IPS DF 6.9 (cell line): ENCODE measurements around the gene LRRC70.

Experiments used
- DNase-seq: peaks from one replicate; pipeline ENCODE4 v3.0.0-alpha.2; 2013; ENCODE audit warnings: low read depth, low spot score
- H3K27ac ChIP-seq: one replicate; pipeline ENCODE4 v1.5.1; 2013; ENCODE audit warnings: low read length, control low read depth
- H3K27me3 ChIP-seq: 2 replicates; pipeline ENCODE4 v1.6.1; 2013; ENCODE audit warnings: mild to moderate bottlenecking, low read length; ENCODE audit not compliant: control insufficient read depth, insufficient read depth
- H3K36me3 ChIP-seq: 2 replicates; pipeline ENCODE4 v1.6.1; 2013; ENCODE audit warnings: low read length; ENCODE audit not compliant: control insufficient read depth, insufficient read depth
- H3K4me1 ChIP-seq: 2 replicates; pipeline ENCODE4 v1.6.1; 2013; ENCODE audit warnings: low read length; ENCODE audit not compliant: control insufficient read depth, insufficient read depth
- H3K4me3 ChIP-seq: 2 replicates; pipeline ENCODE4 v1.5.1; 2013; ENCODE audit warnings: mild to moderate bottlenecking, low read length
- H3K9me3 ChIP-seq: 2 replicates; pipeline ENCODE4 v1.6.1; 2013; ENCODE audit warnings: low read length, inconsistent platforms; ENCODE audit not compliant: control insufficient read depth, insufficient read depth
- WGBS: extraction: QIAGEN DNeasy Blood & Tissue Kit; methylation state at CpG from one replicate; pipeline ENCODE4 v1.1.7; 2013; ENCODE audit warnings: mixed read lengths, missing lambda C conversion rate; ENCODE audit not compliant: insufficient read length, insufficient coverage; 5-methylcytosine and 5-hydroxymethylcytosine counted together

The LRRC70 gene

DNA sequence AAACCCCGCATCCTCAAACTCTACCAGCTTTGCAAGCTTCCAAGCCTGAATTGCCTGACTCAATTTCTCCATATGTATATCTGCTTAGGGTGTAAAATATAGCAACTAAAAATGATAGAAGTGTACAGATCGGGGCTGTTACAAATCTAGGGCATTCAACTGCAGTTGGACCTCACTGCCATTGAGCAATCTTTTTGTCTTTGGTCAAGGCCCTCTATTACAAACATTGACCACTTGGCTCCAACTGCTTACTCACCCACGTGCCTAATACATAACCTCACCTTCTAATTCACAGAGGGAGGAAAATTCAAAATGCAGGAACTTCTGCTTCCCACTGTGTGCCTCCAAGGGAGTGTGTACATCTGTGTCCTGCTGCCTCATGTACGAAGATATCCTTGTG, 10.0 kb downstream of the LRRC70 start:
- Histone ChIP-seq H3K36me3 (no peaks in the 10 kb centered on the region), H3K9me3 (no peaks in the 10 kb centered on the region), H3K27me3 (no peaks in the 10 kb centered on the region), H3K27ac (no peak overlapping the region), H3K4me3 (no peak overlapping the region), H3K4me1 (no peaks in the 10 kb centered on the region)
- no CpG with 5 or more reads among the region's 4 CpGs for WGBS
- DNase-seq = no peak

- Histone ChIP-seq H3K27me3 (no peaks in the 10 kb centered on the region), H3K4me3 (no peak overlapping the region), H3K27ac (no peak overlapping the region), H3K36me3 (no peaks in the 10 kb centered on the region), H3K4me1 (peaks cover 3% of the 10 kb centered on the region; the same call in 1 of the 2 replicates), H3K9me3 (no peaks in the 10 kb centered on the region)
- WGBS = no CpG with 5 or more reads among the region's 2 CpGs
- DNase-seq = no peak
Observed at GRCh38 chr5:62589504-62589903, 10.9 kb downstream of the LRRC70 start.

GRCh38 chr5:62590387-62590786, 11.8 kb downstream of the LRRC70 start:
- Histone ChIP-seq H3K27me3 (no peaks in the 10 kb centered on the region), H3K36me3 (no peaks in the 10 kb centered on the region), H3K9me3 (no peaks in the 10 kb centered on the region), H3K4me1 (peaks cover 5% of the 10 kb centered on the region; the same call in 1 of the 2 replicates), H3K27ac (no peak overlapping the region), H3K4me3 (no peak overlapping the region)
- no peak for DNase-seq
- no CpG with 5 or more reads among the region's 2 CpGs for WGBS

GRCh38 chr5:62592558-62592957, 13.9 kb downstream of the LRRC70 start:
- WGBS = no CpG with 5 or more reads among the region's 8 CpGs
- Histone ChIP-seq H3K9me3 (no peaks in the 10 kb centered on the region), H3K4me1 (peaks cover 5% of the 10 kb centered on the region; the same call in 1 of the 2 replicates), H3K27me3 (no peaks in the 10 kb centered on the region), H3K27ac (no peak overlapping the region), H3K4me3 (no peak overlapping the region), H3K36me3 (no peaks in the 10 kb centered on the region)
- no peak for DNase-seq

DNA sequence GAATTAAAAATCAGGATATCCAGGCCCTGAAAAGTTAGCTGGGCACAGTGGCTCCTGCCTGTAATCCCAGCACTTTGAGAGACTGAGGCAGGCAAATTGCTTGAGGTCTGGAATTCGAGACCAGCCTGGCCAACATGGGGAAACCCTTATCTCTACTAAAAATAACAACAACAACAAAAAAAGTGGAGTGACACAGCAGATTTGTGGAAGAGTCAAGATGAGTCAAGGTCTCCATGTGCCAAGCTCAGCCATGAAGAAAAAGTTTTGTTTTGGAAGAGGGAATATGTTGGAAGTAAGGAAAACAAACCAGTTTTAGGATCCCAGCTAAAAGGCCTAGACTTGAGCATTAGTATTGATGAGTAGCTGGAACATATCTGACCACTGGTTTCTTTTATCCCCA, 14.7 kb downstream of the LRRC70 start:
- DNase-seq = no peak
- H3K27ac ChIP-seq = no peak overlapping the region
- H3K9me3 ChIP-seq = no peaks in the 10 kb centered on the region
- H3K27me3 ChIP-seq = no peaks in the 10 kb centered on the region
- no CpG with 5 or more reads among the region's 1 CpG for WGBS
- no peaks in the 10 kb centered on the region for H3K36me3 ChIP-seq
- no peak overlapping the region for H3K4me3 ChIP-seq
- H3K4me1 ChIP-seq = peaks cover 5% of the 10 kb centered on the region; the same call in 1 of the 2 replicates

DNA sequence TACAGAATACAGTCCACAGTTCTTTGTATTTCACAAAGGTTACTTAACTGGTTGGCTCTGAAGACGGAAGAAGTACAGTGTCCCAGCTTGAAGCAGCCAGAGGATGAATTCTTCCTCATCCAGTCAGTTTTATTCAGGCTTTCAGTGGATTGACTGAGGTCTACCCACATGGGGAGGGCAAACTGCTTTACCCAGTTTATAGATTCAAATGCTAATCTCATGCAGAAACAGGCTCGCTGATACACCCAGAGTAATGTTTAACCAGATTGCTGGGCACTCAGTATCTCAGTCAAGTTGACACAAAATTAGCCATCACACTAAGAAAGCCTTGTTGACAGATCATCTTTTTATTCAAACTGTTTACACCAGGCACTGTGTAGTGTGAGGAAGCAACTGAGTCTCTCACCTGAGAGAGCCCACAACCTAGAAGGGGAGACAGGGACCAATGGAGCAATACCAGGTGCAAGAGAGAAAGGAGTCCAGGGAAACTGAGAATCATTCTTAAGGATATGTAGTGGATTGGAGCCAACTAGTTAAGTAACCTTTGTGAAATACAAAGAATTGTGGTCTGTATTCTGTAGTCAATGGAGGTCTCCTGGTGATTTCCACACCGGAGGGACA, 15.9 kb downstream of the LRRC70 start:
- H3K36me3 ChIP-seq = no peaks in the 10 kb centered on the region
- H3K4me1 ChIP-seq = peaks cover 5% of the 10 kb centered on the region; the same call in 1 of the 2 replicates
- DNase-seq = no peak
- no peaks in the 10 kb centered on the region for H3K27me3 ChIP-seq
- no CpG with 5 or more reads among the region's 3 CpGs for WGBS
- H3K9me3 ChIP-seq = no peaks in the 10 kb centered on the region
- H3K27ac ChIP-seq = no peak overlapping the region
- H3K4me3 ChIP-seq = no peak overlapping the region

DNA sequence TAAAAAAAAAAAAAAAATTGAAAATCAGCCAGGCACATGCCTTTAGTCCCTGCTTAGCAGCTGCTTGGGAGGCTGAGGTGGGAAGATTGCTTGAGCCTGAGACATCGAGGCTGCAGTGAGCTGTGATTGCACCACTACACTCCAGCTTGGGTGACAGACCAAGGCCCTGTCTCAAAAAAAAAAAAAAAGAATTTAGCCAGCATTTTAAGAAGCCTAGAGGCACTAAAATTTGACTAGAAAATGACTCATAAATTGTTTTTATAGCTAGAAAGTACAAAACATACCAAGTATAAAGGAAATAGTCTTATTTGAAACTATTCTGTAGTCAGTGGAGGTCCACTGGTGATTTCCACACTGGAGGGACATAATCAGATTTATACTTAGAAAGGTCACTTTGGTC, 17.5 kb downstream of the LRRC70 start:
- Histone ChIP-seq H3K27me3 (no peaks in the 10 kb centered on the region), H3K36me3 (no peaks in the 10 kb centered on the region), H3K4me3 (no peak overlapping the region), H3K4me1 (peaks cover 5% of the 10 kb centered on the region; the same call in 1 of the 2 replicates), H3K9me3 (no peaks in the 10 kb centered on the region), H3K27ac (no peak overlapping the region)
- no CpG with 5 or more reads among the region's 1 CpG for WGBS
- DNase-seq = no peak

- Histone ChIP-seq H3K4me1 (peaks cover 5% of the 10 kb centered on the region; the same call in 1 of the 2 replicates), H3K27me3 (no peaks in the 10 kb centered on the region), H3K4me3 (no peak overlapping the region), H3K36me3 (no peaks in the 10 kb centered on the region), H3K27ac (no peak overlapping the region), H3K9me3 (no peaks in the 10 kb centered on the region)
- no CpG with 5 or more reads among the region's 1 CpG for WGBS
- no peak for DNase-seq
Observed at GRCh38 chr5:62596691-62597090, 18.1 kb downstream of the LRRC70 start.

DNA sequence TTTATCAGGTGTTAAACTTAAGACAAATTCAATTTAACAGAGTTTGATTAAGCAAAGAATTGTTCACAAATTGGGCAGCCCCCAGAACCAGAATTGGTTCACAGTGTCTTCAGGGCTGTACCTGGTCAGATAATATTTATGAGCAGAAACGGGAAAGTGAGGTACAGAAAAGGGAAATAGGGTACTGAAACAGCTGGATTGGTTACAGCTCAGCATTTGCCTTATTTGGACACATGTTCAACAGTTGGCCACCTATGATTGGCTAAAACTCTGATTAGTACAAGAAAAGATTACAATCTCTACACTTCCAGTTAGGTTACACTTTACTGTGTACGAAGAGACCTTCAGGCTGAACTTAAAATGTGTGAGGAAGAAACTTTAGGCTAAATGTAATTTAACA, 18.7 kb downstream of the LRRC70 start:
- DNase-seq = no peak
- Histone ChIP-seq H3K36me3 (no peaks in the 10 kb centered on the region), H3K4me3 (no peak overlapping the region), H3K4me1 (peaks cover 5% of the 10 kb centered on the region; the same call in 1 of the 2 replicates), H3K27ac (no peak overlapping the region), H3K27me3 (no peaks in the 10 kb centered on the region), H3K9me3 (no peaks in the 10 kb centered on the region)
- no CpG with 5 or more reads among the region's 2 CpGs for WGBS

DNA sequence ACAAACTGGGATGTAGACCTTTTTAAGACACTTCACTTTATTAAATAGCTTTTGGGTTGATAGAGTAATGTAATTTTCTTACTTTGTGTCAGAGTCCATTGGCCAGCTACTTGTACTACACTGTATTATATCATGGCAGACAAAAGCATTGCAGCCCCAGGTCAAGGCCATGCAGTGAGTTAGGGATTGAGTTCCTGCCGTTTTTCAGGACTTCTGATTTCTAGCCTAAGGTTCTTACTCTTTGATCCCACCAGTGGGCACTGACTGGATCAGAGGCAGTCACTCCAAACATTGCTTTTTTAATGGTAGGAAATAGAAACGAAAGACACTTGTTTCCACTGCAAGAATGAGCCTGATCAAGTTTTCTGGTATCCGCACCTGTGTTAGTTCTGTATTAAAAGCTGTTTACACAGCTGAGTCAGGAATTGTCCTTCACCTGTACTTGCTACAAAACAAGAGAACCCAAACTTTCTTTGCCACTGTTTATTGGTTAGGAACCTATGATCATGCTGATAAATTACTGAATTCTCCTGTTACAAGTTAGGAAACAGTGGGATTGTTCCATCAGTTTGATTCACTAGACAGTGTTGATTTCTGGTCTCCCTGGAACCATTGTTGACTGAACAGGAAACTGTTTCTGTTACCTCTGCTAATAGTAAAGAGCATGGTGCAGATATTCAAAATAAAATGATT, 22.1 kb downstream of the LRRC70 start:
- no peaks in the 10 kb centered on the region for H3K4me1 ChIP-seq
- WGBS = no CpG with 5 or more reads among the region's 3 CpGs
- DNase-seq = no peak
- H3K36me3 ChIP-seq = no peaks in the 10 kb centered on the region
- no peaks in the 10 kb centered on the region for H3K27me3 ChIP-seq
- H3K27ac ChIP-seq = no peak overlapping the region
- no peak overlapping the region for H3K4me3 ChIP-seq
- H3K9me3 ChIP-seq = no peaks in the 10 kb centered on the region

DNA sequence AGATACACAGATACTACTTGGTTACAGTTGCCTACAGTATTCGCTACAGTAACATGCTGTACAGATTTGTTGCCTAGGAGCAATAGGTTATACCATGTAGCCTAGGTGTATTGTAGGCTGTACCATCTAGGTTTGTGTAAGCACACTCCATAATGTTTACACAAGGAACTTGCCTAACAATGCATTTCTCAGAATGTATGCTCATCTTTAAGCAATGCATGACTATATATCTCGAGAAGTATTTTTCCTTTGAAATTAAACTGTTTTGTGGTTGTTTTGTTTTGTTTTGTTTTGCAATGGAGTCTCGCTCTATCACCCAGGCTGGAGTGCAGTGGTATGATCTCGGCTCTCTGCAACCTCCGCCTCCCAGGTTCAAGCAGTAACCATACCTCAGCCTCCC, 25.3 kb downstream of the LRRC70 start:
- no peak for DNase-seq
- Histone ChIP-seq H3K4me3 (no peak overlapping the region), H3K36me3 (no peaks in the 10 kb centered on the region), H3K27me3 (no peaks in the 10 kb centered on the region), H3K4me1 (no peaks in the 10 kb centered on the region), H3K9me3 (no peaks in the 10 kb centered on the region), H3K27ac (no peak overlapping the region)
- no CpG with 5 or more reads among the region's 5 CpGs for WGBS
